Measurements from ENCODE around the gene DAPL1.
A peak's percentile ranks its signal among the peaks of the same experiment; 100 is the strongest.

Gene DAPL1

GRCh38 chr2:158809816-158810215, 14.7 kb downstream of the DAPL1 start:
- DNase-seq = no peak
- H3K27ac ChIP-seq = no peak overlapping the region
- no peaks in the 10 kb centered on the region for H3K36me3 ChIP-seq
- H3K4me3 ChIP-seq = no peak overlapping the region
- no peak for TF ChIP-seq CTCF (IDR thresholded peaks at IDR 0.05)
- H3K4me1 ChIP-seq = peaks cover 0 to 19% (median 0%) of the 10 kb centered on the region in 4 donors
- H3K9me3 ChIP-seq = no peaks in the 10 kb centered on the region
- H3K27me3 ChIP-seq = no peaks in the 10 kb centered on the region
- intact Hi-C loops (cut with DNase I; ENCODE audit: low total_unique reads) = no loop called here

- H3K4me3 ChIP-seq = no peak overlapping the region
- no peak for TF ChIP-seq CTCF (IDR thresholded peaks at IDR 0.05)
- peaks cover 0 to 30% (median 0%) of the 10 kb centered on the region in 4 donors for H3K4me1 ChIP-seq
- intact Hi-C loops (cut with DNase I; ENCODE audit: low total_unique reads) = no loop called here
- H3K27me3 ChIP-seq = no peaks in the 10 kb centered on the region
- no peaks in the 10 kb centered on the region for H3K9me3 ChIP-seq
- H3K27ac ChIP-seq = peak overlapping the region in 1 of 2 donors; percentile 9
- no peaks in the 10 kb centered on the region for H3K36me3 ChIP-seq
- no peak for DNase-seq
Observed at GRCh38 chr2:158810731-158811460, 15.8 kb downstream of the DAPL1 start.

GRCh38 chr2:158815166-158815565, 20.0 kb downstream of the DAPL1 start:
- intact Hi-C loops (cut with DNase I; ENCODE audit: low total_unique reads) = no loop called here
- Histone ChIP-seq H3K27ac (no peak overlapping the region), H3K36me3 (no peaks in the 10 kb centered on the region), H3K27me3 (no peaks in the 10 kb centered on the region), H3K4me3 (no peak overlapping the region), H3K9me3 (no peaks in the 10 kb centered on the region), H3K4me1 (peaks cover 0 to 58% (median 12%) of the 10 kb centered on the region in 4 donors)
- TF ChIP-seq CTCF (IDR thresholded peaks at IDR 0.05) = no peak
- DNase-seq = no peak

GRCh38 chr2:158815658-158816057, 20.5 kb downstream of the DAPL1 start:
- H3K4me3 ChIP-seq = no peak overlapping the region
- H3K4me1 ChIP-seq = peaks cover 0 to 53% (median 12%) of the 10 kb centered on the region in 4 donors
- DNase-seq = no peak
- no peaks in the 10 kb centered on the region for H3K36me3 ChIP-seq
- H3K27ac ChIP-seq = no peak overlapping the region
- intact Hi-C loops (cut with DNase I; ENCODE audit: low total_unique reads) = no loop called here
- no peak for TF ChIP-seq CTCF (IDR thresholded peaks at IDR 0.05)
- H3K27me3 ChIP-seq = no peaks in the 10 kb centered on the region
- H3K9me3 ChIP-seq = no peaks in the 10 kb centered on the region

GRCh38 chr2:158817588-158817987, 22.5 kb downstream of the DAPL1 start:
- Histone ChIP-seq H3K27me3 (no peaks in the 10 kb centered on the region), H3K36me3 (no peaks in the 10 kb centered on the region), H3K9me3 (no peaks in the 10 kb centered on the region), H3K4me3 (no peak overlapping the region), H3K27ac (no peak overlapping the region), H3K4me1 (peaks cover 0 to 47% (median 12%) of the 10 kb centered on the region in 4 donors)
- TF ChIP-seq CTCF (IDR thresholded peaks at IDR 0.05) = no peak
- DNase-seq = no peak
- intact Hi-C loops (cut with DNase I; ENCODE audit: low total_unique reads) = no loop called here

Data from tibial artery (tissue), 4 donors.